K562 (cell line): ENCODE data around the gene ATP1A3. TPM values are rescaled to one million over a fixed set of nuclear protein-coding genes. Genes with fewer than 3 reads are reported as not detected.

ENCODE experiments used
- ASH1L ChIP-seq: fragments of 450-650 bp; IDR thresholded peaks from 2 replicates; pipeline ENCODE4 v1.6.1; 2018; ENCODE audit warnings: borderline replicate concordance, mild to moderate bottlenecking, low read depth; ENCODE audit not compliant: partially characterized antibody
- CUX1 ChIP-seq: fragments of 200-800 bp; sonication (Bioruptor generic); IDR thresholded peaks from 2 replicates; pipeline ENCODE4 v1.6.1; 2016; ENCODE audit warnings: missing genetic modification characterization, missing compliant biosample characterization
- DLX4 ChIP-seq: fragments of 250-450 bp; sonication (Bioruptor Pico); IDR thresholded peaks from 2 replicates; pipeline ENCODE4 v1.6.1; 2021; ENCODE audit warnings: mild to moderate bottlenecking
- E2F5 ChIP-seq: sonication (generic); formaldehyde crosslinking; IDR thresholded peaks from 2 replicates; pipeline ENCODE4 v1.8.0; 2022; ENCODE audit warnings: mild to moderate bottlenecking, missing genetic modification reagents
- FOXM1 ChIP-seq, 2 experiments: fragments of 450-650 bp in 1 of 2; sonication (generic) in 1 of 2; formaldehyde crosslinking in 1 of 2; IDR thresholded peaks; 2 replicates each; pipeline versions ENCODE4 v1.6.1 to v1.9.0; 2017 to 2022; ENCODE audit warnings: low read depth in 2 of 2, mild to moderate bottlenecking in 2 of 2, missing genetic modification reagents in 1 of 2, moderate library complexity in 1 of 2
- HINFP ChIP-seq: fragments of 450-650 bp; conservative IDR thresholded peaks from 2 replicates; pipeline ENCODE4 v1.6.1; 2016; ENCODE audit warnings: missing genetic modification characterization, low read depth, mild to moderate bottlenecking, control low read depth, missing compliant biosample characterization
- MCM7 ChIP-seq, 2 experiments: fragments of 450-650 bp; IDR thresholded peaks; 2 replicates each; pipeline ENCODE4 v1.6.1; 2016 to 2018
- MTA1 ChIP-seq: fragments of 450-650 bp; IDR thresholded peaks from 2 replicates; pipeline ENCODE4 v1.6.1; 2017; ENCODE audit warnings: borderline replicate concordance
- MYC ChIP-seq, 2 experiments: fragments of 250-450 bp in 1 of 2; sonication (Bioruptor Pico) in 1 of 2; IDR thresholded peaks; 2 replicates each; pipeline versions ENCODE4 v1.5.1 to v1.6.1; 2012 to 2021; ENCODE audit warnings: low read depth in 2 of 2, borderline replicate concordance in 1 of 2, improper control_type of control experiment in 1 of 2, low read length in 1 of 2, mild to moderate bottlenecking in 1 of 2, moderate library complexity in 1 of 2
- PCBP1 ChIP-seq: fragments of 200-400 bp; formaldehyde crosslinking; IDR thresholded peaks from 2 replicates; pipeline ENCODE4 v1.6.1; 2018; ENCODE audit warnings: mild to moderate bottlenecking, low read depth, low read length; ENCODE audit not compliant: poor library complexity, severe bottlenecking
- PURB ChIP-seq: sonication (generic); formaldehyde crosslinking; IDR thresholded peaks from 2 replicates; pipeline ENCODE4 v1.9.0; 2021; ENCODE audit warnings: low read depth, mild to moderate bottlenecking, missing genetic modification reagents
- TAF1 ChIP-seq: IDR thresholded peaks from 2 replicates; pipeline ENCODE4 v1.6.1; 2011; ENCODE audit warnings: mild to moderate bottlenecking, low read length, moderate library complexity; ENCODE audit not compliant: insufficient read depth, control insufficient read depth, severe bottlenecking; ENCODE audit errors: extremely low read depth
- TRIM28 ChIP-seq: fragments of 450-650 bp; IDR thresholded peaks from 2 replicates; pipeline ENCODE4 v1.6.1; 2017
- ZBTB49 ChIP-seq: sonication (generic); formaldehyde crosslinking; IDR thresholded peaks from 2 replicates; pipeline ENCODE4 v1.8.0; 2022; ENCODE audit warnings: missing genetic modification reagents, mild to moderate bottlenecking, borderline replicate concordance
- ZNF175 ChIP-seq: fragments of 200-800 bp; sonication (Bioruptor generic); IDR thresholded peaks from 2 replicates; pipeline ENCODE4 v1.6.1; 2016; ENCODE audit warnings: low read depth, mild to moderate bottlenecking, missing genetic modification characterization, missing compliant biosample characterization
- polyA plus RNA-seq, 8 experiments: library from polyadenylated mRNA; depleted of rRNA in 4 of 8; stranded (reverse) in 5 of 8; unstranded in 3 of 8; fragments of >200 nt; fragmentation: Nextera tagmentation in 2 of 8; fragmentation: Illumina TruSeq in 1 of 8; extraction: Ambion mirVana in 2 of 8; extraction: Trizol in 1 of 8; gene quantifications; 2 replicates each; pipeline versions ENCODE4 v1.2.1 to v1.2.3, GENCODE V29; 2011 to 2014; ENCODE audit warnings: inconsistent platforms in 1 of 8, missing spikeins in 1 of 8
- total RNA-seq, 7 experiments: library from RNA; depleted of rRNA in 6 of 7; stranded (reverse); fragments of >200 nt in 6 of 7; fragmentation: Illumina TruSeq in 2 of 7; extraction: Trizol in 2 of 7; gene quantifications; 2 replicates each; pipeline versions ENCODE4 v1.2.1 to v1.2.3, GENCODE V29; 2011 to 2021; ENCODE audit warnings: low replicate concordance in 1 of 7

Gene ATP1A3
- total and polyA plus RNA-seq, 9 of the 15 experiments (the other 6 are each of a cell fraction or from before 2014, with no cell fraction given), result 0.03 to 1.0 (median 0.17) TPM; not detected in 3

GRCh38 chr19:41934849-41935374 lies 59.1 kb downstream of the ATP1A3 start (continued):
- TF ChIP-seq E2F5 (no peak), CUX1 (CRISPR knock-in tag) (no peak), TAF1 (no peak), TRIM28 (no peak), MTA1 (no peak), FOXM1 (IDR thresholded peaks at IDR 0.05; ENCODE audit: low read depth) (no peak), FOXM1 (CRISPR knock-in tag; IDR thresholded peaks at IDR 0.05; ENCODE audit: low read depth) (no peak), ASH1L (no peak), PURB (CRISPR knock-in tag) (no peak), DLX4 (no peak), HINFP (no peak), PCBP1 (no peak), MCM7 (IDR thresholded peaks at IDR 0.05) (no peak), ZBTB49 (CRISPR knock-in tag) (no peak), MYC (IDR thresholded peaks at IDR 0.05; ENCODE audit: low read depth, low read length) (no peak), MYC (CRISPR knock-in tag; IDR thresholded peaks at IDR 0.05; ENCODE audit: borderline replicate concordance, low read depth) (no peak), ZNF175 (CRISPR knock-in tag) (no peak)
